Measurements from ENCODE around the gene STPG4.

The STPG4 gene

GRCh38 chr2:47086571-47086970 lies 68.5 kb downstream of the STPG4 start:
- no peak overlapping the region for H2BK120ac ChIP-seq (ENCODE audit: low read depth, low read length)
- WGBS = 17% methylated on average over 6 of the region's 6 CpGs
- H3K79me1 ChIP-seq (replicated peaks; ENCODE audit: low read length, poor library complexity, severe bottlenecking) = no peaks in the 10 kb centered on the region
- H2BK5ac ChIP-seq (ENCODE audit: low read depth, low read length, poor library complexity, severe bottlenecking) = no peak overlapping the region
- H3K14ac ChIP-seq (ENCODE audit: low read length in 2 of 2) = no peak overlapping the region
- H3K27me3 ChIP-seq (ENCODE audit: control insufficient read depth in 1 of 2, insufficient read depth in 1 of 2, low read length in 2 of 2) = no peaks in the 10 kb centered on the region
- H3K36me3 ChIP-seq (ENCODE audit: control insufficient read depth in 1 of 2, insufficient read depth in 2 of 2, low read depth in 1 of 2, low read length in 2 of 2) = peaks cover 0 to 2% of the 10 kb centered on the region in 2 experiments
- H2AK5ac ChIP-seq (ENCODE audit: low read length, severe bottlenecking) = no peak overlapping the region
- H3K4me3 ChIP-seq (ENCODE audit: insufficient read depth in 1 of 2, low read depth in 1 of 2, low read length in 2 of 2) = no peak overlapping the region
- no peak overlapping the region for H4K8ac ChIP-seq (ENCODE audit: low read length)
- H3K9ac ChIP-seq (ENCODE audit: low read length) = no peak overlapping the region
- peak; percentile 81 for DNase-seq
- peaks cover 19% of the 10 kb centered on the region for H3K4me1 ChIP-seq (ENCODE audit: control insufficient read depth, insufficient read depth, low read depth, low read length)
- no peak overlapping the region for H2BK15ac ChIP-seq (ENCODE audit: low read depth, poor library complexity, severe bottlenecking)
- H3K9me3 ChIP-seq (ENCODE audit: control insufficient read depth, low read length) = no peaks in the 10 kb centered on the region
- H3K23ac ChIP-seq (ENCODE audit: low read length in 2 of 2) = no peak overlapping the region
- no peak overlapping the region for H3K27ac ChIP-seq (ENCODE audit: low read length, poor library complexity, severe bottlenecking)
- peak overlapping the region; percentile 21 to 87 for H2BK12ac ChIP-seq (ENCODE audit: low read length in 2 of 2)
- H3K4me2 ChIP-seq (ENCODE audit: low read length, poor library complexity, severe bottlenecking) = no peak overlapping the region
- no peak overlapping the region for H2AFZ ChIP-seq (ENCODE audit: low read depth, low read length)
- peak overlapping the region in 1 of 2 experiments; percentile 49 for H3K18ac ChIP-seq (ENCODE audit: low read depth in 1 of 2, low read length in 2 of 2)
- H3K4ac ChIP-seq (ENCODE audit: low read depth in 1 of 2, low read length in 2 of 2) = no peak overlapping the region
- H4K91ac ChIP-seq (ENCODE audit: low read length) = no peak overlapping the region

- H2BK12ac ChIP-seq (ENCODE audit: low read length in 2 of 2) = peak overlapping the region; percentile 73 to 87
- H2BK15ac ChIP-seq (ENCODE audit: low read depth, poor library complexity, severe bottlenecking) = peak overlapping the region; percentile 0
- H3K27me3 ChIP-seq (ENCODE audit: control insufficient read depth in 1 of 2, insufficient read depth in 1 of 2, low read length in 2 of 2) = no peaks in the 10 kb centered on the region
- peaks cover 0 to 2% of the 10 kb centered on the region in 2 experiments for H3K36me3 ChIP-seq (ENCODE audit: control insufficient read depth in 1 of 2, insufficient read depth in 2 of 2, low read depth in 1 of 2, low read length in 2 of 2)
- H3K79me1 ChIP-seq (replicated peaks; ENCODE audit: low read length, poor library complexity, severe bottlenecking) = no peaks in the 10 kb centered on the region
- peak overlapping the region; percentile 37 for H4K91ac ChIP-seq (ENCODE audit: low read length)
- H2AFZ ChIP-seq (ENCODE audit: low read depth, low read length) = peak overlapping the region; percentile 54
- H4K8ac ChIP-seq (ENCODE audit: low read length) = peak overlapping the region; percentile 13
- H2BK120ac ChIP-seq (ENCODE audit: low read depth, low read length) = peak overlapping the region; percentile 7
- peak overlapping the region in 1 of 2 experiments; percentile 68 for H3K14ac ChIP-seq (ENCODE audit: low read length in 2 of 2)
- H3K18ac ChIP-seq (ENCODE audit: low read depth in 1 of 2, low read length in 2 of 2) = peak overlapping the region; percentile 49 to 94
- H3K4ac ChIP-seq (ENCODE audit: low read depth in 1 of 2, low read length in 2 of 2) = peak overlapping the region; percentile 64 to 93
- no peak overlapping the region for H3K4me2 ChIP-seq (ENCODE audit: low read length, poor library complexity, severe bottlenecking)
- H3K4me3 ChIP-seq (ENCODE audit: insufficient read depth in 1 of 2, low read depth in 1 of 2, low read length in 2 of 2) = no peak overlapping the region
- peaks cover 19% of the 10 kb centered on the region for H3K4me1 ChIP-seq (ENCODE audit: control insufficient read depth, insufficient read depth, low read depth, low read length)
- no peaks in the 10 kb centered on the region for H3K9me3 ChIP-seq (ENCODE audit: control insufficient read depth, low read length)
- H3K9ac ChIP-seq (ENCODE audit: low read length) = no peak overlapping the region
- H3K27ac ChIP-seq (ENCODE audit: low read length, poor library complexity, severe bottlenecking) = no peak overlapping the region
- WGBS = 83% methylated on average over 9 of the region's 9 CpGs
- H3K23ac ChIP-seq (ENCODE audit: low read length in 2 of 2) = peak overlapping the region in 1 of 2 experiments; percentile 46
- no peak for DNase-seq
- H2BK5ac ChIP-seq (ENCODE audit: low read depth, low read length, poor library complexity, severe bottlenecking) = no peak overlapping the region
- H2AK5ac ChIP-seq (ENCODE audit: low read length, severe bottlenecking) = peak overlapping the region; percentile 10
Measured at GRCh38 chr2:47086054-47086471, 69.0 kb downstream of the STPG4 start.

DNA sequence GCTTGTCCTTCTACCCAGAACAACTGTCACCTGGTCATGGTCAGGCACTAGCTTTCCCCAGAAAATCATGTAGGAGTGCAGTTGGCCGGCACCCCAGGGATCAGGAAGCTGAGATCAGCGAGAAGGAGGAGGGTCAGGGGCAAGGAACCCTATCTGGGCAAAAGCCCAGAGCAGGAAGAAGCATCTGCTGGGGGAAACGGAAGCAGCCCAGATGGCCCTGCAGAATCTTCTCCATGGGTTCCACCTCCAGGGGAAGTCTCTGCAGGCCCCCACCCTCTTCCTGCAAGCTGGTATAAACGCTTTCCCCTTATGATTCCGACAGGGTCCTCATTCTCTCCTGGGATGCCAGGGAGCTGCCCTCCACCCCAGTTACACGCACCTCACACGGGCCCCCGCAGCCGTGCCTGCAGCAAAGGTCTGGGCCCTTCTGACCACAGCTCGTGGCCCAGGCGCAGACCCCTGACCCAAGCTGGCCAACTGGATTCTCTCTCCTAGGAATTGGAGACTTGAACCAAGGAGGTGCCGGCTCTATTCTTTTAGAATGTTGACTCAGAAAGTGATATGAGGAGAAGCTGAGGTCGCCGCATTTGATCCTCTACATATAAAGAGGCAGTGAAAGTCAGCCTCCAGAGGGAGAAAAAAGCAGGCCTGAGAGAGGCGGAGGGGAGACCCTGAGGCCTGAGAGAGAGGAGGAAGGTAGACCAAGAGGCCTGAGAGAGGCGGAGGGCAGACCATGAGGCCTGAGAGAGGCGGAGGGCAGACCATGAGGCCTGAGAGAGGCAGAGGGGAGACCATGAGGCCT lies 71.0 kb downstream of the STPG4 start:
- Histone ChIP-seq H3K18ac (ENCODE audit: low read depth in 1 of 2, low read length in 2 of 2) (peak overlapping the region; percentile 22 to 69), H2BK12ac (ENCODE audit: low read length in 2 of 2) (peak overlapping the region; percentile 7 to 97), H3K23ac (ENCODE audit: low read length in 2 of 2) (no peak overlapping the region), H3K27ac (ENCODE audit: low read length, poor library complexity, severe bottlenecking) (no peak overlapping the region), H3K4me1 (ENCODE audit: control insufficient read depth, insufficient read depth, low read depth, low read length) (peaks cover 23% of the 10 kb centered on the region), H3K36me3 (ENCODE audit: control insufficient read depth in 1 of 2, insufficient read depth in 2 of 2, low read depth in 1 of 2, low read length in 2 of 2) (peaks cover 0 to 2% of the 10 kb centered on the region in 2 experiments), H3K4ac (ENCODE audit: low read depth in 1 of 2, low read length in 2 of 2) (peak overlapping the region; percentile 35 to 85), H3K9me3 (ENCODE audit: control insufficient read depth, low read length) (no peaks in the 10 kb centered on the region), H4K8ac (ENCODE audit: low read length) (peak overlapping the region; percentile 62), H2BK120ac (ENCODE audit: low read depth, low read length) (no peak overlapping the region), H3K79me1 (replicated peaks; ENCODE audit: low read length, poor library complexity, severe bottlenecking) (no peaks in the 10 kb centered on the region), H2AFZ (ENCODE audit: low read depth, low read length) (no peak overlapping the region), H3K4me2 (ENCODE audit: low read length, poor library complexity, severe bottlenecking) (no peak overlapping the region), H3K4me3 (ENCODE audit: insufficient read depth in 1 of 2, low read depth in 1 of 2, low read length in 2 of 2) (no peak overlapping the region), H4K91ac (ENCODE audit: low read length) (peak overlapping the region; percentile 83), H3K9ac (ENCODE audit: low read length) (no peak overlapping the region), H2BK5ac (ENCODE audit: low read depth, low read length, poor library complexity, severe bottlenecking) (no peak overlapping the region), H2BK15ac (ENCODE audit: low read depth, poor library complexity, severe bottlenecking) (peak overlapping the region; percentile 77), H2AK5ac (ENCODE audit: low read length, severe bottlenecking) (peak overlapping the region; percentile 92), H3K14ac (ENCODE audit: low read length in 2 of 2) (no peak overlapping the region), H3K27me3 (ENCODE audit: control insufficient read depth in 1 of 2, insufficient read depth in 1 of 2, low read length in 2 of 2) (no peaks in the 10 kb centered on the region)
- no peak for DNase-seq
- 96% methylated on average over 15 of the region's 17 CpGs for WGBS

- H3K23ac ChIP-seq (ENCODE audit: low read length in 2 of 2) = no peak overlapping the region
- H3K4ac ChIP-seq (ENCODE audit: low read depth in 1 of 2, low read length in 2 of 2) = peak overlapping the region in 1 of 2 experiments; percentile 46
- no peak overlapping the region for H3K27ac ChIP-seq (ENCODE audit: low read length, poor library complexity, severe bottlenecking)
- no peak overlapping the region for H4K8ac ChIP-seq (ENCODE audit: low read length)
- no peaks in the 10 kb centered on the region for H3K79me1 ChIP-seq (replicated peaks; ENCODE audit: low read length, poor library complexity, severe bottlenecking)
- peak overlapping the region; percentile 83 for H4K91ac ChIP-seq (ENCODE audit: low read length)
- H3K36me3 ChIP-seq (ENCODE audit: control insufficient read depth in 1 of 2, insufficient read depth in 2 of 2, low read depth in 1 of 2, low read length in 2 of 2) = peaks cover 0 to 4% of the 10 kb centered on the region in 2 experiments
- peak overlapping the region; percentile 7 to 97 for H2BK12ac ChIP-seq (ENCODE audit: low read length in 2 of 2)
- peaks cover 20% of the 10 kb centered on the region for H3K4me1 ChIP-seq (ENCODE audit: control insufficient read depth, insufficient read depth, low read depth, low read length)
- H3K4me3 ChIP-seq (ENCODE audit: insufficient read depth in 1 of 2, low read depth in 1 of 2, low read length in 2 of 2) = no peak overlapping the region
- H3K9ac ChIP-seq (ENCODE audit: low read length) = no peak overlapping the region
- no peak overlapping the region for H3K4me2 ChIP-seq (ENCODE audit: low read length, poor library complexity, severe bottlenecking)
- no peak overlapping the region for H2AFZ ChIP-seq (ENCODE audit: low read depth, low read length)
- H2BK5ac ChIP-seq (ENCODE audit: low read depth, low read length, poor library complexity, severe bottlenecking) = no peak overlapping the region
- no peak overlapping the region for H2BK120ac ChIP-seq (ENCODE audit: low read depth, low read length)
- 99% methylated on average over 3 of the region's 3 CpGs for WGBS
- DNase-seq = no peak
- H3K14ac ChIP-seq (ENCODE audit: low read length in 2 of 2) = no peak overlapping the region
- H3K27me3 ChIP-seq (ENCODE audit: control insufficient read depth in 1 of 2, insufficient read depth in 1 of 2, low read length in 2 of 2) = no peaks in the 10 kb centered on the region
- peak overlapping the region; percentile 92 for H2AK5ac ChIP-seq (ENCODE audit: low read length, severe bottlenecking)
- H2BK15ac ChIP-seq (ENCODE audit: low read depth, poor library complexity, severe bottlenecking) = peak overlapping the region; percentile 87
- peak overlapping the region; percentile 29 to 69 for H3K18ac ChIP-seq (ENCODE audit: low read depth in 1 of 2, low read length in 2 of 2)
- no peaks in the 10 kb centered on the region for H3K9me3 ChIP-seq (ENCODE audit: control insufficient read depth, low read length)
Measured at GRCh38 chr2:47083485-47083884, 71.6 kb downstream of the STPG4 start.
